DOHH2 (cell line): ENCODE data around the gene ALOX5.

ENCODE experiments used
- CTCF ChIP-seq: fragments of 200-600 bp; sonication (generic); IDR thresholded peaks from one replicate; pipeline ENCODE4 v1.5.1; 2014; ENCODE audit warnings: antibody characterized with exemption, mild to moderate bottlenecking, low read depth, low read length; ENCODE audit not compliant: poor library complexity, severe bottlenecking
- EZH2phosphoT487 ChIP-seq: fragments of 200-600 bp; sonication (generic); IDR thresholded peaks from 2 replicates; pipeline ENCODE4 v1.6.1; 2017; ENCODE audit warnings: borderline replicate concordance, mild to moderate bottlenecking, antibody characterized with exemption, low read length, moderate library complexity, mixed read lengths

GRCh38 chr10:45424668-45425404, 50.8 kb downstream of the ALOX5 start:
- no peak for TF ChIP-seq CTCF
- no peak for TF ChIP-seq EZH2phosphoT487
